GM18499 (cell line): ENCODE results near the gene ABCD4.

ENCODE experiments used
- ATAC-seq: cut with Tn5 transposase; IDR thresholded peaks from one replicate; pipeline ENCODE4 v1.9.1; 2021; ENCODE audit warnings: moderate number of reproducible peaks; ENCODE audit not compliant: insufficient read depth, unreplicated experiment

The ABCD4 gene

DNA sequence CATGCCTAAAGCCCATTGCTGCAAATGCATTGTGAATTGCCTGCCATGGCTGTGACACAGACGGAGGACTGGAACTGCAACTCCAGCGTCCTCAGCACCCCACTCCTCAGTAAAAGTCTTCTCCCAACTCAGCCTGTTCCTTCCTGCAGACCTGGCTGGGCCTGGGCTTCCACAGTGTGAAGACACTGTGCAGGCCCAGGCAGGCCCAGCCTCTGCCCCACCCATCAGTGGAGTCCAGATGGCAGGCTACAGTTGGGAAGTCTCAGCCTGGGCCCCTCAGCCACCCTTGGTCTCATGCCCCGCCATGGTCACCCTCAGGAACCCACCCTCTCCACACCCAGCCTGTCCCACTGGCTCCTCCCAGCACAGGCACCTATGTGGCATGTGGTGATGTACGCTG lies 41.4 kb downstream of the ABCD4 start:
- ATAC-seq: no peak

DNA sequence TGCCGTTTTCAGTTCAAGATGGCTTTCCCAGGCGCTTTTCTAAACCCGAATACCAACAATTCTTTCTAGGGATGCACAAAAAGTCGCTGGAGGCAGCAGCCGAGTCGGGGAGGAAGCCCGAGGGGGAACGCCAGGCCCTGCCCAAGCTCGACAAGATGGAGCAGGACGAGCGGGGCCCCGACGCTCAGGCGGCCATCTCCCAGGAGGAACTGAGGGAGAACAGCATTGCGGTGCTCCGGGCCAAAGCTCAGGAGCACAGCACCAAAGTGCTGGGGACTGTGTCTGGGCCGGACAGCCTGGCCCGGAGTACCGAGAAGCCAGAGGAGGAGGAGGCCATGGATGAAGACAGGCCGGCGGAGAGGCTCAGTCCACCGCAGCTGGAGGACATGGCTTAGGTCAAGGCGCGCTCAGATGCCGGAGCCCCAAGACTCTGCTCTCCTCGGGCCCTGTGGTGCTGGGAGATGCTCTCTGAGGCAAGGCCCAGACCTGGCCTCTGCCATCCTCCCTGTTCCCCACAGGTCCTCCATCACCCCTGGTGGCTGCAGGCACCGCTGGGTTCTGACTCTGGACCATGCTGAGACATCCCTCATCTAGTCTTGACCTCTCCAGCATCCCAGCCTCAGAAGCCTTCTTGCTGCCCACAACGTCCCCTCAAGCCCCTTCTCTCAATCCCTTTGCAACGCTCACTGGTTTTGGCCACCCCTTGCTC lies 42.1 kb downstream of the ABCD4 start:
- ATAC-seq: no peak

- no peak for ATAC-seq
Measured at GRCh38 chr14:74259513-74259912, 43.2 kb downstream of the ABCD4 start.

GRCh38 chr14:74258764-74259035 lies 44.0 kb downstream of the ABCD4 start:
- ATAC-seq: no peak

DNA sequence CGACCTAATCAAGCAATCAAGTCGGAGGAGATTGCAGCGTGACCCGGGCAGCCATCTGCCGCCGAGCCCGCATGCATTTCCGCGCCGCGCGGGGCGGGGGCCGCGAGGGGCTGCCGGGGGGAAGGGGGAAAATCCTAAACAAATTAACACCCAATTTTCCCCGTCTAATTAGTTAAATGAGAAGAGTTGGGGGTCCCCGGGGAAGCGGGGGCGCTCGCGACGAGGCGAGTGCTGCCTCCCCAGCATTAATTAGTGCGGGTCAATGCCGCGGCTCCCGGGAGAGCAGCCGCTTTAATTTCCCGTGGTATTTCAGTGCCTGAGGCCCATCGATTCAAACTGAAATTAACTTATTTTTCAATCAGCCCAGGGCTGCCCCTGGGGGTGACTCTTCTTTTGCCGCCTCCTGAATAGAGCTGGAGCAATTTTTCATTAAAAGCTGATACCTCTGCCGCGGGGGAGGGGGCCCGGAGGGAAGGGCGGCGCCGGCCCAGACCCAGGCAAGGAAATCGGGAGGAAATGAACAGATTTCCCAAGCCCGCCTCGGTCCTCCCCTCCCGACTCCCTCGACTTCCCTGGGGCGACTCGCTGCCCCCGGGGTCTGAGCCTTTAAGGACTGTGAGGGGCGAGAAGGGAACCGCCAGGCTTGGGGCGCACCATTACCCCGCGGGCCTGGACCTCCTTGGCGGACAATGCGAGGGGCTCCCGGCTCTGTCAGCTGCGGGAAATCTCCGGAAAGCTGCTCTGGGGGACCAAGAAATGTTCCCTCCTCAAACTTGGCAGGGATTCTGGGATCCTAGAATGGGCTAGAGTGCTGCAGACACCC lies 44.6 kb downstream of the ABCD4 start:
- ATAC-seq: no peak

DNA sequence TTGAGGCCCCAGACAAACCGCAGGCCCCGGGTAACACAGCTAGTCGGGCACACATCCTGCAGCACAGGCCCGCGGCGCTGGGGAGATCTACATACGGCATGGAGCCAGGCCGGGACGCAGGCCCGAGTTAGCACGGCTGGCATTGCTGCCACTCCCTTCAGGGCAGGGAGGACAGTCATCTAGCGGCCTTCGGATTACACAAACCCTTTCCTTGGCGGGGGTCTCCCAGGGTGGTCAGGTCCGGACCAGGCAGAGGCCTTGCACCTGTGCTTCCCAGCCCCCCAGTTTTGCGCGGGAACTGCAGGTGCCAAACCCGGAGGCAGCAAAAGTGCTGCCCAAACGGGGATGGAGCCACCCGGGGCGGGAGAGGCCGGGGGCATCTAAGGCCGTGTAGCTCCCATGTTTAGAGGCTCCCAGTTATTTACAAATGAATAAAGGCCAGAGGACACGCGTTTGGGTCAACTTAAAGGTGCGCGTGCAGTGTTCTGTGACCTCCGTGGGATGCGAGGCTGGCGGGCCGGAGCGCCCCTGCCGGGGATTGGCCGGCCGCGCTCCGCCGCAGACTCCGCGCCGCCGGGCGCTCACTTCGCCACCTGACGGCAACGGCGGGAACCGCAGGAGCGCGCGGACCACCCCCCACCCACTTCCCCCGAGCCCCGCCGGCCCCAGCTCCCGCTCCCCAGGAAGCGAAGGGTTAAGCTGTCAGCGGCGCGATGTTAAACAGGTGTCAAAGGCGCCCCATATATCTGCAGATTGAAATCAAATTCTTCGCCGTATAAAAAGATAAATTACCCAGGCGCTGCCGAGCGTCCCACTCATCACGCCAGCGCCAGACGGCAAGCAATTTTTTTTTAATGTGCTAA lies 45.4 kb downstream of the ABCD4 start:
- no peak for ATAC-seq

DNA sequence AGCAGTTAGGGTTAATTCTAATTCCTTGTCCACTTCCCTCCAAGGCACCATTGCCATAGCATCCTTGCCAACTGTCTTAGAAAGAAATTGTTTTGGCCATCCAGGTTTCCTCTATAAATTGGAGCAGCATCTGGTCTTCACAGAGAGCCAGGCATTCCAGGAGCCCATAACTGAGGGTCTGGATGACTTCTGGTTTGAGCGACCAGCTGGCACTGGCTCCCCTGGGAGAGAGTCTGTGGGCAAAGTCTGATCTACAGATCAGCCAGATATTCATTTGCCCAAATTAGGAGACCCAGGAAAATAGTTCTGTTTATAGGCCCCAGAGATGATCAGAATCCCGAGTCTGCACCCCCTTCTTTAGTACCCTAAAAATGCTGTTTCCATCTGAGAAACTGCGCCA lies 47.5 kb downstream of the ABCD4 start:
- no peak for ATAC-seq

- no peak for ATAC-seq
Measured at GRCh38 chr14:74249433-74250375, 53.0 kb downstream of the ABCD4 start.

DNA sequence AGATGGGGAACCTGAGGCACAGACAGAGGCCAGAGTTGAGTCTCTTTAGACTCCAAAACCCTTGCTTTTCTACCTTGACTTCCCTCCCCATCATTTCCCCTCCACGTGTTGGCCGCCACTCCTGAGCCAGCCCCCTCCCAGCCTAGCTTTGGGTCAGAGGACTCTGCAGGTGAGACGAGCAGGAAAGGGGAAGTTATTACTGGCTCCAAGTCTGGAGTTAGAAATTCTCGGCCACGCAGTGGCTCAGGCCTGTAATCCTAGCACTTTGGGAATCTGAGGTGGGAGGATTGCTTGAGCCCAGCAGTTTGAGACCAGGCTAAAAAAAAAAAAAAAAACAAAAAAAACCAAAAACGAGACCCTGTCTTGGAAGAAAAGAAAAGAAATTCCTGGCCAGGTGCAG lies 54.7 kb downstream of the ABCD4 start:
- ATAC-seq: no peak

- ATAC-seq: no peak
Measured at GRCh38 chr14:74246542-74246941, 56.2 kb downstream of the ABCD4 start.

DNA sequence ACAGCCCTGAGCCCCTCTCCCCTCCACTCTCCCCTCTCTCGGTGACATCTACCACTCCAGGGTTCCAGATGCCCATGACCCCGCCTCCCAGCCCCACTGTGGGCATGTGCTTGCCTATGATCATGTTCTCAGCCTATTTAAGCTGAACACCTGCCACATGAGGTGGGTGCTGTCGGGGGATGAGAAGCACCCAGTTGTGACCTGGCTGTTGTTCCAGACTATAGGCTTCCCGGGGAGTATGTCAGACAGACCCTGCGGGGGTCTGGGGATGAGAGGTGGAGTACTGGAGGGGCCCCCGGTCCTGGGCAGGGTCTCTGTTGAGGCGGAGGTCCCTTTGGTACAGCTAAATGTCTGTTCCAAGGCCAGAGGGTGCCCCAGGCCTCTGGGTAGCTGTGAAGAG lies 57.4 kb downstream of the ABCD4 start:
- no peak for ATAC-seq

GRCh38 chr14:74244115-74244514 lies 58.6 kb downstream of the ABCD4 start:
- ATAC-seq: no peak

DNA sequence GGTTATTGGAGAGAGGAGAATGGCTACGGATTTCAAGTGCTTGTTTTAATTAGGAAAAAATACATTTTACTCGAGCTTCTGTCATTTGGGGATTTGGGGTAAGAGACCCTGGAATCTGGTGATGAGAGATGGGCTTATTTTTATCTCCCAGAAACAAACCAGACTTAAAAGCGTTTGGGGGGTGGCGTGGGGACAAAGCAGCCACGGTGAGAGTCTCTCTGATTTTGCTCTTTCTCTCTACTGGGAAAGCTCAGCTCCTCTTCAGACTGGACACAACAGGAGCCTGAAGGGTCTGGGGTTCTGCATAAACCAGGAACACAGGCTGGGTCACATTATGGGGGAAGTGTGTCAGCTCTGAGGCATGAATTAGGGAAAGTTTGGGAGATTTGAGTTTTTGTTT lies 59.7 kb downstream of the ABCD4 start:
- no peak for ATAC-seq

DNA sequence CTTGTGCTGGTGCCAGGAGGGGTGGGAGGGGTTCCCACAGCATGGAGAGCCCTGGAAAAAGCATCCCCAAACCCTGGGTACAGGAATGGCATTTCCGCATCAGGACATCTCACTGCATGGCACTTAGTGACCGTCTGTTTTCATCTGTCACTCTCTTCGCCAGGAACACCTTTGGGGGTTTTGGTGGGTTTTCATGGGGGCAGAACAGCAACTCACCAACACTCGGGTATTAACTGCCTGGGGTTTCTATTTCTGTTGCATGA lies 60.0 kb downstream of the ABCD4 start:
- ATAC-seq: no peak

GRCh38 chr14:74242021-74242779 lies 60.5 kb downstream of the ABCD4 start:
- no peak for ATAC-seq

GRCh38 chr14:74241652-74242017 lies 61.1 kb downstream of the ABCD4 start:
- ATAC-seq: no peak

GRCh38 chr14:74240794-74241651 lies 61.7 kb downstream of the ABCD4 start:
- no peak for ATAC-seq

DNA sequence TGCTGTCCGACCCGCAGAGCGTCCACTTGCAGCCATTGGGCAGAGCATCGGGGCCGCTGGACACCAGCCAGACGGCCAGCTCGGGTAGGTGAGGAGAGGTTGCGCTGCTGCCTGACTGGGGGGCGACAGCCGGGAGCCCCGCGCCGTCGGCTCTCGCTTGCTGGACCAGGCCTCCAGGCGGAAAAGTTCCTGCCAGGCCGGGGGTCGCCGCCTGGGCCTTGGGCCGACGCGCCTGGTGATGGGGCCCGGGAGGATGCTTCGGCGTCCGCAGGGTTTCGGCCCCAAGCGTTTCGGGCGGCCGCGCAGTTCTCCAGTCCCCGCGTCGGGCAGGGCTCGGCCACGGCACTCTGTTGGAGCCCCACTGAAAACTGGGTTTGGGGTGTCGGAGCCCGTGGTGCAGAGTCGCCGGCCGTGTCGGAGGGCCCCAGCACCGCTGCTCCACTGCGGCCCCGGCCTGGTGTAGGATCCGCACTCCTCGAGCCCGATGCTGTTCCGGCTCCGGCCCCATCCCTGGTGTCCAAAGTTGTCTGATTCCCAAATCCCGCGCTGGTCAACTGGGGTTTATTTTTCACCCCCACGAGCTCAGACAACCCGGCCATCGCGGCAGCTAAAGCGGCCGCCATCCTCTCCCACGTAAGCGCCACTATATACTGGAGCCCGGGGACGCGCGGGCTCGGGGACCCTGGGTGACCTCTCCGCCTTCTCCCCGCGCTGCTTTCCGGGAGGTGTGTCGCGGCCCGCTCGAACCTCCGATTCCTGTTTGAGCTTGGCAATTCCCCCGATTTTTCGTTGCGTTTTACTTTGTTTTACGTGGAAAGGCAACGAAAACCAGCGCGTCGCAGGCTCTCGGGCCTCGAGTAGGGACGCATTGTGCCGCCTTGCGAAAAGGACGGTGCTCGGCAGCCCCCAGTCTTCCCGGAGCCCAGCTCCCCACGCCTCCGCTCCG lies 62.6 kb downstream of the ABCD4 start:
- ATAC-seq: no peak
